Body of pancreas (tissue), 4 donors: ENCODE results near the gene ROR1. TPM values are rescaled to one million over a fixed set of nuclear protein-coding genes. Genes with fewer than 3 reads are reported as not detected.

ENCODE experiments used
- ATAC-seq: fragments of 150-250 bp; one replicate; pipeline ENCODE4 v1.9.1; 2016
- DNase-seq, 4 donors: peaks; one replicate each; pipeline ENCODE4 v3.0.0-alpha.2; 2019
- H3K27ac ChIP-seq, 4 donors: fragments of 200-600 bp; sonication (generic); 1 replicate in 3 of 4; 2 replicates in 1 of 4; pipeline versions ENCODE4 v1.5.1 to v1.6.1; 2016 to 2019; ENCODE audit warnings: mild to moderate bottlenecking in 1 of 4, mixed read lengths in 1 of 4, moderate library complexity in 1 of 4
- H3K27me3 ChIP-seq, 2 donors: fragments of 200-600 bp; sonication (generic); one replicate each; pipeline ENCODE4 v1.6.0; 2016; ENCODE audit warnings: mild to moderate bottlenecking in 1 of 2
- H3K36me3 ChIP-seq, 2 donors: fragments of 200-600 bp; sonication (generic); replicated peaks in 1 of 2; 2 replicates each; pipeline ENCODE4 v1.5.1; 2016; ENCODE audit warnings: low read depth in 2 of 2; ENCODE audit not compliant: insufficient read depth in 1 of 2
- H3K4me1 ChIP-seq: fragments of 200-600 bp; sonication (generic); one replicate; pipeline ENCODE4 v1.6.0; 2016
- H3K4me3 ChIP-seq, 2 donors: fragments of 200-600 bp; sonication (generic); 1 replicate in 1 of 2; 2 replicates in 1 of 2; pipeline ENCODE4 v1.5.1; 2016 to 2019
- H3K9me3 ChIP-seq, 3 donors: fragments of 200-600 bp; sonication (generic); 1 replicate in 2 of 3; 2 replicates in 1 of 3; pipeline ENCODE4 v1.5.1; 2016
- CTCF ChIP-seq, 7 experiments: fragments of 450-650 bp in 4 of 7; fragments of 200-600 bp in 3 of 7; sonication (generic) in 3 of 7; IDR thresholded peaks; one replicate each; pipeline ENCODE4 v1.5.1; 2016 to 2019; ENCODE audit warnings: antibody characterized with exemption in 7 of 7
- POLR2A ChIP-seq, 3 donors: fragments of 450-650 bp; IDR thresholded peaks; one replicate each; pipeline ENCODE4 v1.6.1; 2016; ENCODE audit warnings: antibody characterized with exemption in 3 of 3, mild to moderate bottlenecking in 2 of 3
- WGBS, 2 donors: methylation state at CpG; one replicate each; pipeline ENCODE4 v1.1.5; 2017; 5-methylcytosine and 5-hydroxymethylcytosine counted together
- intact Hi-C: fragments of 100-400 bp; cut with DNase I; formaldehyde crosslinking; loops from one replicate; pipeline ENCODE4 v1.15.1; 2023
- total RNA-seq, 2 donors: library from RNA; depleted of rRNA; stranded (reverse); fragments of >200 nt; gene quantifications; one replicate each; pipeline ENCODE4 v1.1.0, GENCODE V29; 2016

Gene ROR1
- total RNA-seq, 2 donors from 2014 or later: 26.7 to 56.0 TPM

GRCh38 chr1:63950023-63950422, 176.2 kb downstream of the ROR1 start:
- DNase-seq: no peak
- Histone ChIP-seq H3K36me3 (no peaks in the 10 kb centered on the region), H3K27me3 (no peaks in the 10 kb centered on the region), H3K4me3 (no peak overlapping the region), H3K9me3 (peaks cover 0 to 4% (median 0%) of the 10 kb centered on the region in 3 donors), H3K4me1 (peaks cover 57% of the 10 kb centered on the region), H3K27ac (peak overlapping the region in 1 of 4 donors; percentile 32)
- ATAC-seq: no peak
- no peak for TF ChIP-seq POLR2A (IDR thresholded peaks at IDR 0.05)
- no peak for TF ChIP-seq CTCF (IDR thresholded peaks at IDR 0.05)
- 53 to 67% methylated on average over 3 of the region's 3 CpGs for WGBS, 2 donors
- intact Hi-C loops: no loop called here

GRCh38 chr1:63951059-63951946, 177.5 kb downstream of the ROR1 start:
- Histone ChIP-seq H3K27me3 (no peaks in the 10 kb centered on the region), H3K4me1 (peaks cover 57% of the 10 kb centered on the region), H3K9me3 (peaks cover 0 to 4% (median 0%) of the 10 kb centered on the region in 3 donors), H3K4me3 (no peak overlapping the region), H3K36me3 (no peaks in the 10 kb centered on the region), H3K27ac (no peak overlapping the region)
- TF ChIP-seq POLR2A (IDR thresholded peaks at IDR 0.05) (no peak), CTCF (IDR thresholded peaks at IDR 0.05) (no peak)
- DNase-seq (no peak), ATAC-seq (no peak)
- 78 to 82% methylated on average over 5 of the region's 5 CpGs for WGBS, 2 donors
- intact Hi-C loops: no loop called here

- intact Hi-C loops: no loop called here
- WGBS, 2 donors: 92 to 95% methylated on average over 1 of the region's 1 CpG
- Histone ChIP-seq H3K36me3 (no peaks in the 10 kb centered on the region), H3K4me1 (peaks cover 30% of the 10 kb centered on the region), H3K4me3 (no peak overlapping the region), H3K27me3 (no peaks in the 10 kb centered on the region), H3K9me3 (peaks cover 0 to 4% (median 0%) of the 10 kb centered on the region in 3 donors), H3K27ac (no peak overlapping the region)
- ATAC-seq: no peak
- no peak for DNase-seq
- TF ChIP-seq POLR2A (IDR thresholded peaks at IDR 0.05) (no peak), CTCF (IDR thresholded peaks at IDR 0.05) (no peak)
These were observed 180.4 kb downstream of the ROR1 start for GRCh38 chr1:63954187-63954586.

- Histone ChIP-seq H3K4me3 (no peak overlapping the region), H3K36me3 (no peaks in the 10 kb centered on the region), H3K9me3 (peaks cover 0 to 4% (median 0%) of the 10 kb centered on the region in 3 donors), H3K27ac (no peak overlapping the region), H3K4me1 (peaks cover 16% of the 10 kb centered on the region), H3K27me3 (no peaks in the 10 kb centered on the region)
- peak in 1 of 4 donors; percentile 33 for DNase-seq
- ATAC-seq: no peak
- intact Hi-C loops: no loop called here
- 70 to 77% methylated on average over 8 of the region's 8 CpGs for WGBS, 2 donors
- TF ChIP-seq POLR2A (IDR thresholded peaks at IDR 0.05) (no peak), CTCF (IDR thresholded peaks at IDR 0.05) (no peak)
These were observed 181.7 kb downstream of the ROR1 start for GRCh38 chr1:63955370-63956145.
